Kidney glomerular epithelial cell (primary cell): ENCODE measurements around the gene LRRC32.

Source experiments
- DNase-seq: peaks from one replicate; lab custom pipeline; 2025; lab: John Stamatoyannopoulos, UW

The LRRC32 gene, protein sequence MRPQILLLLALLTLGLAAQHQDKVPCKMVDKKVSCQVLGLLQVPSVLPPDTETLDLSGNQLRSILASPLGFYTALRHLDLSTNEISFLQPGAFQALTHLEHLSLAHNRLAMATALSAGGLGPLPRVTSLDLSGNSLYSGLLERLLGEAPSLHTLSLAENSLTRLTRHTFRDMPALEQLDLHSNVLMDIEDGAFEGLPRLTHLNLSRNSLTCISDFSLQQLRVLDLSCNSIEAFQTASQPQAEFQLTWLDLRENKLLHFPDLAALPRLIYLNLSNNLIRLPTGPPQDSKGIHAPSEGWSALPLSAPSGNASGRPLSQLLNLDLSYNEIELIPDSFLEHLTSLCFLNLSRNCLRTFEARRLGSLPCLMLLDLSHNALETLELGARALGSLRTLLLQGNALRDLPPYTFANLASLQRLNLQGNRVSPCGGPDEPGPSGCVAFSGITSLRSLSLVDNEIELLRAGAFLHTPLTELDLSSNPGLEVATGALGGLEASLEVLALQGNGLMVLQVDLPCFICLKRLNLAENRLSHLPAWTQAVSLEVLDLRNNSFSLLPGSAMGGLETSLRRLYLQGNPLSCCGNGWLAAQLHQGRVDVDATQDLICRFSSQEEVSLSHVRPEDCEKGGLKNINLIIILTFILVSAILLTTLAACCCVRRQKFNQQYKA

DNA sequence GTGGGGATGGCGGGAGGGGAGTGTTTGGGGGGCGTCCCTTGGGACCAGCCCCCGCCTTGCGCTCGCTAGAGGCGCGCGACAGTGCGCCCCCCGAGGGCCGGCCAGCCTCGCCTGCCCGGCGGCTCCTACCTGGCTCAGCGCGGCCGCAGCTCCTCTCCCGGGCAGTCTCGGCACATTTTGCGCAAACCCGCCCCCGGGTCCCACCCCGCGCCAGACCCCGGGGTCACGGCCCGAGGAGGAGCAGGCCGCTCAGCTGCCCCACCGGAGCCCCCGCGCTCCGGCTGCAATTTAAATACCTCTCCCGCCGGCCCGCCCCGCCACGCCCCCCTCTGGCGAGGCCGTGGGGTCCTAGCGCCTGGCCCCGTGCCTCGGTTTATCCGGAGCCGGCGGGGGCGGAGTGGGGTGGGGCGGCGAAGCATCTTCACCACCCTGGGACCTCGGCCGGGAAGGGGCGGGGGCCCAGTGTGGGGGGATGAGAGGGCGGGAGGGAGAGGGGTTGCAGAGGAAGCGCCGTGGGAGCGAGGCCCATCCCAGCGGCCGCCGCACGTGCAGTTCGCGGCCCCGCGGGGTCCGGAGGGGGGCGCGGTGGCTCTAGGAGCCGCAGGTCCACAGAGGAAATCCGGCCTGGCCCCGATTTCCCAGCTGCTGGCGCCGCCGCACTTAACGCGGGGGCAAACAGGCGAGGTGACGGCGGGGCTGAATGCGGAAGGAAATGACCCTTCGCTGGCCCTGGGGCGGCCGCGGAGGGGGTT, at the start of gene LRRC32:
Gene LRRC32, minus strand, starts transcription at position 263 of the 752 bp plus-strand sequence. CDS start 4,793 bp downstream, outside the sequence.
- no peak for DNase-seq

DNA sequence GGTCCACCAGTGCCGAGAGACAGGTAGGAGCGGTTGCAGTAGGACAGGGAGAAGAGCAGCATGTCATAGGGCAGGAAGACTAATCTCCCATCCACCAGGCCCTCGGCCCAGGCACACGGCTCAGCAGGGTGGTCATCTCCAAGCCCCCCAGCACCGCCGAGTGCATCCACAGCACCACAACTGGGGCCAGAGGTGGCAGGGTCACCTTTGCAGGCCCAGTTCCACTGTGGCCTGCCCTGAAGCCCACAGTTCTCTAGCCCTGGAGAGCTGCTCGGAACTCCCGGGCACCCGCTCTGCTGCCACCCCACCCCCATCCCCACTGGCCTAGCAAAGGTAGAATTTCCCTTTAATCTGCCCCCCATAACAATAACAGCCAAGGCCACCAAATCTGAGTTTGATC, 49.1 kb upstream of the LRRC32 start:
- DNase-seq, result no peak

DNA sequence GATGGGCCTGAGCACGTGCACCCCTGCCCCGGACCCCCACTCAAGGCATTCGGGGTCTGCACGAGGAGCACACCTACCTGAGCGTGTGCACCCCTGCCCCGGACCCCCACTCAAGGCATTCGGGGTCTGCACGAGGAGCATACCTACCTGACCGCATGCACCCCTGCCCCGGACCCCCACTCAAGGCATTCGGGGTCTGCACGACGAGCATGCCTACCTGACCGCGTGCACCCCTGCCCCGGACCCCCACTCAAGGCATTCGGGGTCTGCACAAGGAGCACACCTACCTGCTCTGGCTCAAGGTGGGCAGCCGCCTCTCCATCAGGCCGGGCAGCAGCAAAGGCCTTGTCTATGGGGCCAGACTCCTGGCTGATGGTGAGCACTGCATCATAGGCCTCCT, 48.7 kb upstream of the LRRC32 start:
- DNase-seq, result no peak

DNA sequence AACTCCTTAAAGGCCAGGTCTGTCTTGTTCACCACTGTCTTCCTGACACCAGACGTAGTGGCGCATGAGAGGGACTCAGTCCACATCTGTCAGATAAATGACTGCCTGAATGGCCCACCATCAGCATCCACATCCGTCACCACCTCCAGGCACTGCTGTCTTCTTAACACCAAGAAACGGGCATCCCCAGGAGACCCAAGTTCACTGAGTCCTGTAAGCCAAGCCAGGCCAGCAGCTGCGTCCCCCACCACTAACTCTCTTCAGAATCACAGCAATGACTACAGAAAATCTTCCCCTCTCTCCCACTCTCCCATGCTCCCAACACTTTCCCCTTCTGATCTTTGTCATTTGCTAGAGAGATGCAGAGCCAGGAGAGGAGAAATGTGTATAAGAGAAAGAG, 47.3 kb upstream of the LRRC32 start:
- no peak for DNase-seq

- no peak for DNase-seq
These were observed 46.8 kb upstream of the LRRC32 start for GRCh38 chr11:76717369-76717768.

GRCh38 chr11:76716268-76716667, 45.7 kb upstream of the LRRC32 start:
- DNase-seq, result no peak

DNA sequence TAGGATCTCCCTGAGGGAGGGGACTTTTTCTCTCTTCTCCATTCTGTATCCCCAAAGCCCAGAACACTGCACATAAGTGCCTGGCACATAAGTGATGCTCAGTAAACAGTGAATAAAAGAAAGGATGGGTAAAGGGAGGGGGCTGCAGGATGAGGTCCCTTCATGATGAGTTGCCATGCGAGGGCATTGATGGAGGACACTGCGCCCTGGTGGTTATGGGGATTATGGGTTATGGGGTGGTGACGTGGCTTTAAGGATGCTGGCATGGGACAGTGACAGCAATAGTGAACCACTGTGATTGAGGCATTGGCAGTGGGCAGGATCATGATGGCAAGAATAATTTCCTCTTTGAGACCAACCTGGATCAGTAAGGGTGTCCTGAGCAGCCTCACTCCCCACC, 43.9 kb upstream of the LRRC32 start:
- DNase-seq, result no peak

DNA sequence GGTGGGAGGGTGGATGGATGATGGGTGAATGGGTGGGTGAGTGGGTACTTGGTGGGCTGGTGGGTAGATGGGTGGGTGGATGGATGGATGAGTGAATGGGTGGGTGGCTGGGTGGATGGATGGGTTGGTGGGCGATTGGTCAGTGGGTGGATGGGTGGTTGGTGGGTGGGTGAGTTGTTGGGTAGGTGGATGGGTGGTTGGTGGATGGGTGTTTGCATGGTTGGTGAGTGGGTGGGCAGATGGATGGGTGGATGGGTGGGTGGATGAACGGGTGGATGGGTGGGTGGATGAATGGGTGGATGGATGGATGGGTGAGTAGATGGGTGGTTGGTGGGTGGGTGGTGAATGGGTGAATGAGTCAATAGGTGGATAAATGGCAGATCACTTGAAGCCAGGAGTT, 43.0 kb upstream of the LRRC32 start:
- DNase-seq, result no peak

GRCh38 chr11:76712125-76712524, 41.6 kb upstream of the LRRC32 start:
- no peak for DNase-seq

DNA sequence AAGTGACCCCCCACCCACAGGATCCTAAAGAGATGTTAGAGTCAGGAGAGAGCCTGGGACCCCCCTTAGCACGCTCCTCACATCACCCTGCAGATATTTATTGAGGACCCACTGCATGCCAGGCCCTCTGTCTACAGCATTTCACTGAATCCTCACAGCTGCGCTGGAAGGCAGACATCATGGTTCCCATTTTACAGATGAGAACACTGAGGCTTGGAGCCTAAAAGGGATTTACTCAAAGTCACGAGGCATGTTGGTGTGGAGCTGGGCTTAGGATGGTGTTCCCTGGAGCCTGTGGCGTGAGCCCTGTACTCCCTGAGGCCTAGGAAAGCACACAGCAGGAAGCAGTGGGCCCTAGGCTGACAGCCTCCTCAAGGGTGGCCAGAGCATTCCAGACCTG, 39.2 kb upstream of the LRRC32 start:
- no peak for DNase-seq

GRCh38 chr11:76708972-76709660, 38.6 kb upstream of the LRRC32 start:
- DNase-seq, result no peak

DNA sequence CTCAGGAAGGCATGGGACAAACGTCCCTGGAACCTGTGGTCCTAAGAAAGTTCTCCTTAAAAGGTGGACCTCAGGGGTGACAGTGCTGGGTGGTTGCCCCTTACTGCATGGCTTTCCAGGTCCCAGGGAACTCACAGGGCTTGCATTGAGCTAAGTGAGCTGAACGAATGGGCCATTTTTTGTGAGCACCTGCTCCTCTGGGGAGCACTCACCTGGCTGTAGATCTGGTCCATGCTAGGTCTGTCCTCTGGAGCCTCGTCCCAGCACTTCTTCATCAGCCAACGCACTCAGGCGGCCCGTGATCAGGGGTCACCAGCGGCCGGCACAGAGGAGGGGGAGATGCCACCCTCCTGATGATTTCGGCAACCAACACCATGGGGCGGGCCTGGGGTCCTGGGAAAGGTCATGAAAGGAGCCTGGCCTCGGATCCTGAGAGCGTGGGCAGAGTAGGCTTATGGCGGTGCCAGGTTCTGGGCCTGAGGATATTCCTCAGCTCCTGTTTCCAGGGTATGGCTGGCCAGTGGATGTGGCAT, 36.8 kb upstream of the LRRC32 start:
- no peak for DNase-seq

DNA sequence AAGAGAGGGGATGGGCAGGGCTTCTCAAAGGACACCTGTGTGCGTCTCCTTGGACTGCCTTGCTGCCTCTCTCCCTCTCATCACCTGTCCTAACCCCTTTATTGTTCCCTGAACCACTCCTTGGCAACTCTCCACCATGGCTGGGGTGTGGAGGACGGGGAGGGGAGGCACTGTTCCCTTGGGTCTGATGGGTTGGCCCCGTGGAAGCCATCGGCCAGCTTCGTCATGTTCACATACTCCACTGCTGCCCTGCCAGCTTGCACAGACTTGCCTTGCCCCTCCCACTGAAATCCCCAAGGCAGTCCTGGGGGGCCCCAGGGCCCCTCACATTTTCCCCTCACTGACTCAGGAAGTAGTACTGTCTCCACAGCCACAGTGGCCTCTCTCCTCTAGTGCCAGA, 36.1 kb upstream of the LRRC32 start:
- no peak for DNase-seq

GRCh38 chr11:76705826-76706225, 35.3 kb upstream of the LRRC32 start:
- no peak for DNase-seq

DNA sequence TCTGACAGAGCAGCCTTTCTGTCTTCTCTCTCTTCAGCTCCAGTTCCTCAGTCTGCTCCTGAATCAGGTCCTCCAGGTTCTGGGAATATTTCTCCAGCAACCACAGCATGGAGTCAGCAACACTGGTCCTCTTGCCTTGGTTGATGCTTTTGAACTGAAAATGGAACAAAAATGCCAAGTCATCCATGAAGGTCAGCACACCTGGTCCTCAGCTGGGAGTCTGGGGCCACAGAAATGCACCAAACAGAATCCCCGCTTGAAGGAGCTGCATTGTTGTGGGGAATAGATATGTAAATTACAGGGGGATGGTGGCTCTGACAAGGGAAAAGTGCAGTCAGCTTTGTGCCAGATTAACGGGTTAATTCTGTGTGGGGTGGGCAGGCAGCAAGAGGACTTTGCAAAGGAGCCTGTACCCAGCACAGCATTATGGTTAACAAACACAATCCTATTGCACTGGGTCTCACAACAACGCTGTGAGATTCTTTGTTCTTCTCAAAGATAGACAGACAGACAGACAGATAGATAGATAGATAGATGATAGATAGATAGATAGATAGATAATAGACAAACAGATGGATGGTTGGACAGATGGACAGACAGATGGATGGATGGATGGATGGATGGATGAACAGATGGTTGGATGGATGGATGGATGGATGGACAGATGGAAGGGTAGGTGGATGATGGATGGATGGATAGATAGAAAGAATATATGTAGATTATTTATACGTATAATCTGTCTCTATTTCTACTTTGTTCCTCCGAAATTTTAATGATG, 33.8 kb upstream of the LRRC32 start:
- DNase-seq, result no peak

DNA sequence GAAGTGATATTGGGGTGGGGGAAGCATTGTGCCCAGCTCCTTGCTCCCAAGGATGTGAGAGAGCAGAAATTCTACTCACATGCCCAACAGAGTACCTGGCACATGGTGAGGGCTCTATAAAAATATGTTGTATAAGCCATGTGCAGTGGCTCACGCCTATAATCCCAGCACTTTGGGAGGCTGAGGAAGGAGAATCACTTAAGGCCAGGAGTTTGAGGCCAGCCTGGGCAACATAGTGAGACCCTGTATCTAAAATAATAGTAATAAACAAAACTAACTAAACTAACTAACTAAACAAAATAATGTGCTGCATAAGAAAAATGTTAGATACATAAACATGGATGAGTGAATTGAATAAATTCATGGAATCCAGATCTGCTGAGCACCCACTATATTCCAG, 33.2 kb upstream of the LRRC32 start:
- DNase-seq, result no peak

GRCh38 chr11:76702336-76703128, 32.0 kb upstream of the LRRC32 start:
- DNase-seq, result no peak

DNA sequence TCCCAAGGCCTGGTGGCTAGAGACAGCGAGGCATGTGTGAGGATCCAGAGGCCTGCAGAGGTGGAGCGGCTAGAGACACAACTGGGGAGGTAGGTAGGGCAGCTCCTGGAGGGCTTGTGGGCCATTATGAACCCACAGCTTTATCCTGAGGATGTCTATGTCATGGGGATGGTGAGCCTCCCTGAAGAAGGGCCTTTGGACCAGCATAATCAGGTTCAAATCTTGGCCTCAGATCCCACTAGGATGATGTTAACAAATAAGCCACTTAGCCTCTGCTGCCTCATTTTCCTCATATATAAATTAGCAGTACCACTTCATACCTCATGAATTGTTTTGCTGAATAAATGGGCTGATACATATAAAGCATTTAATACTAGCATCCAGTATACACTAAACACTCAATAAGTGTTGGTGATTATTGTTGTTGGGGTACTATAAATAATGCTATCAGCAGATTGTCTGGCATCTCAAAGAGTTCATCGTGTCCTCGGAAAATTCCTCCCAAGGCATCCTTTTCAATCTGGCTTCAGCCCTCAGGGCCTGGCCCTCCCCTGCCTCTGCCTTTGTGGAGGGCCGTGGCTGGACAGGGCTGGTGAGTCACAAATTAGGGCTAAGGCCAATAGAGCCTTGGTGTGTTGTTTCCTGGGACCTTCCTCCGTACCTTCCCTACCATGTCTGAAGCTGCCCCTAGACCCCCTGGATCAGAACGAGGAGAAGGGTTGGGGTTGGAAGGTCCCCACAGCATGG, 30.9 kb upstream of the LRRC32 start:
- DNase-seq, result no peak
